Esophagus muscularis mucosa (tissue), 4 donors: Measurements from ENCODE around the gene UST. TPM values are rescaled to one million over a fixed set of nuclear protein-coding genes. Genes with fewer than 3 reads are reported as not detected.

Experiments
- DNase-seq: peaks from one replicate; pipeline ENCODE4 v3.0.0-alpha.2; 2017; ENCODE audit errors: extremely low spot score
- H3K27ac ChIP-seq, 4 donors: fragments of 200-600 bp; sonication (generic); replicated peaks in 1 of 4; 1 replicate in 3 of 4; 2 replicates in 1 of 4; pipeline ENCODE4 v1.5.1; 2016 to 2019; ENCODE audit warnings: mild to moderate bottlenecking in 1 of 4
- H3K27me3 ChIP-seq, 4 donors: fragments of 200-600 bp; sonication (generic); one replicate each; pipeline versions ENCODE4 v1.5.1 to v1.6.0; 2016 to 2019
- H3K36me3 ChIP-seq, 4 donors: fragments of 200-600 bp; sonication (generic); one replicate each; pipeline ENCODE4 v1.5.1; 2016 to 2019
- H3K4me1 ChIP-seq, 4 donors: fragments of 200-600 bp; sonication (generic); one replicate each; pipeline ENCODE4 v1.5.1; 2016 to 2019
- H3K4me3 ChIP-seq, 4 donors: fragments of 200-600 bp; sonication (generic); 1 replicate in 2 of 4; 2 replicates in 2 of 4; pipeline ENCODE4 v1.5.1; 2016 to 2019; ENCODE audit warnings: mild to moderate bottlenecking in 4 of 4, moderate library complexity in 1 of 4
- H3K9me3 ChIP-seq, 4 donors: fragments of 200-600 bp; sonication (generic); 1 replicate in 3 of 4; 2 replicates in 1 of 4; pipeline ENCODE4 v1.5.1; 2016 to 2019
- CTCF ChIP-seq, 3 experiments: fragments of 200-600 bp in 2 of 3; fragments of 450-650 bp in 1 of 3; sonication (generic) in 2 of 3; IDR thresholded peaks; one replicate each; pipeline ENCODE4 v1.5.1; 2017 to 2019; ENCODE audit warnings: antibody characterized with exemption in 3 of 3, mild to moderate bottlenecking in 2 of 3, moderate library complexity in 1 of 3
- EP300 ChIP-seq: sonication (generic); formaldehyde crosslinking; IDR thresholded peaks from one replicate; pipeline ENCODE4 v1.6.1; 2017; ENCODE audit warnings: antibody characterized with exemption
- POLR2A ChIP-seq: fragments of 450-650 bp; IDR thresholded peaks from one replicate; pipeline ENCODE4 v1.6.1; 2017; ENCODE audit warnings: antibody characterized with exemption, moderate library complexity, mild to moderate bottlenecking, low read depth
- POLR2AphosphoS5 ChIP-seq, 2 donors: sonication (generic); formaldehyde crosslinking; IDR thresholded peaks; one replicate each; pipeline ENCODE4 v1.6.1; 2017; ENCODE audit warnings: antibody characterized with exemption in 2 of 2
- WGBS: methylation state at CpG from one replicate; pipeline ENCODE4 v1.1.5; 2018; 5-methylcytosine and 5-hydroxymethylcytosine counted together
- intact Hi-C: fragments of 100-400 bp; cut with DNase I; formaldehyde crosslinking; loops from one replicate; pipeline ENCODE4 v1.15.1; 2023
- total RNA-seq, 4 donors: library from RNA; depleted of rRNA; stranded (reverse); fragments of >200 nt; gene quantifications; one replicate each; pipeline versions ENCODE4 v1.1.0 to v1.2.1, GENCODE V29; 2016

The UST gene
- total RNA-seq, 4 donors from 2014 or later = 29.1 to 46.3 (median 32.4) TPM

- 0% methylated on average over 1 of the region's 1 CpG for WGBS
- Histone ChIP-seq H3K27ac (no peak overlapping the region), H3K27me3 (no peaks in the 10 kb centered on the region), H3K4me1 (no peaks in the 10 kb centered on the region), H3K4me3 (no peak overlapping the region), H3K9me3 (peaks cover 0 to 10% (median 0%) of the 10 kb centered on the region in 4 donors), H3K36me3 (no peaks in the 10 kb centered on the region)
- TF ChIP-seq POLR2A (no peak), CTCF (IDR thresholded peaks at IDR 0.05) (no peak), EP300 (no peak), POLR2AphosphoS5 (IDR thresholded peaks at IDR 0.05) (no peak)
- intact Hi-C loops = no loop called here
- no peak for DNase-seq
Measured at GRCh38 chr6:148716811-148717210, 30.0 kb upstream of the UST start.

- intact Hi-C loops = no loop called here
- no peaks in the 10 kb centered on the region for H3K36me3 ChIP-seq
- no peak for DNase-seq
- no peaks in the 10 kb centered on the region for H3K9me3 ChIP-seq
- no peaks in the 10 kb centered on the region for H3K4me1 ChIP-seq
- H3K27ac ChIP-seq = no peak overlapping the region
- WGBS = 65% methylated on average over 3 of the region's 3 CpGs
- no peaks in the 10 kb centered on the region for H3K27me3 ChIP-seq
- H3K4me3 ChIP-seq = no peak overlapping the region
- TF ChIP-seq POLR2A (no peak), CTCF (IDR thresholded peaks at IDR 0.05) (no peak), EP300 (no peak), POLR2AphosphoS5 (IDR thresholded peaks at IDR 0.05) (no peak)
Measured at GRCh38 chr6:148720406-148720805, 26.4 kb upstream of the UST start.

- no peaks in the 10 kb centered on the region for H3K9me3 ChIP-seq
- H3K4me1 ChIP-seq = no peaks in the 10 kb centered on the region
- no peak overlapping the region for H3K27ac ChIP-seq
- H3K4me3 ChIP-seq = no peak overlapping the region
- no peaks in the 10 kb centered on the region for H3K36me3 ChIP-seq
- H3K27me3 ChIP-seq = no peaks in the 10 kb centered on the region
- no peak for DNase-seq
- intact Hi-C loops = no loop called here
- TF ChIP-seq CTCF (IDR thresholded peaks at IDR 0.05) = no peak
- TF ChIP-seq POLR2AphosphoS5 (IDR thresholded peaks at IDR 0.05) = no peak
- TF ChIP-seq EP300 = no peak
- no peak for TF ChIP-seq POLR2A
- WGBS = 71% methylated on average over 2 of the region's 2 CpGs
Measured at GRCh38 chr6:148720897-148721296, 25.9 kb upstream of the UST start.

- Histone ChIP-seq H3K9me3 (peaks cover 0 to 11% (median 5%) of the 10 kb centered on the region in 4 donors), H3K4me1 (no peaks in the 10 kb centered on the region), H3K27ac (no peak overlapping the region), H3K36me3 (no peaks in the 10 kb centered on the region), H3K4me3 (no peak overlapping the region), H3K27me3 (no peaks in the 10 kb centered on the region)
- WGBS = 56% methylated on average over 1 of the region's 1 CpG
- DNase-seq = no peak
- intact Hi-C loops = no loop called here
- no peak for TF ChIP-seq POLR2A
- no peak for TF ChIP-seq CTCF (IDR thresholded peaks at IDR 0.05)
- TF ChIP-seq EP300 = no peak
Measured at GRCh38 chr6:148723484-148723883, 23.3 kb upstream of the UST start.

- intact Hi-C loops = no loop called here
- Histone ChIP-seq H3K27me3 (no peaks in the 10 kb centered on the region), H3K4me1 (no peaks in the 10 kb centered on the region), H3K9me3 (peaks cover 0 to 11% (median 5%) of the 10 kb centered on the region in 4 donors), H3K4me3 (no peak overlapping the region), H3K36me3 (no peaks in the 10 kb centered on the region), H3K27ac (no peak overlapping the region)
- TF ChIP-seq EP300 (no peak), POLR2A (no peak), POLR2AphosphoS5 (IDR thresholded peaks at IDR 0.05) (no peak), CTCF (IDR thresholded peaks at IDR 0.05) (no peak)
- no peak for DNase-seq
Measured at GRCh38 chr6:148724428-148724827, 22.4 kb upstream of the UST start.
